Measurements from ENCODE around the gene SYAP1. TPM values are rescaled to one million over a fixed set of nuclear protein-coding genes. Genes with fewer than 3 reads are reported as not detected.

The SYAP1 gene
- total and polyA plus RNA-seq, 9 of the 15 experiments (the other 6 are each of a cell fraction or from before 2014, with no cell fraction given): 5.7 to 35.3 (median 27.6) TPM

DNA sequence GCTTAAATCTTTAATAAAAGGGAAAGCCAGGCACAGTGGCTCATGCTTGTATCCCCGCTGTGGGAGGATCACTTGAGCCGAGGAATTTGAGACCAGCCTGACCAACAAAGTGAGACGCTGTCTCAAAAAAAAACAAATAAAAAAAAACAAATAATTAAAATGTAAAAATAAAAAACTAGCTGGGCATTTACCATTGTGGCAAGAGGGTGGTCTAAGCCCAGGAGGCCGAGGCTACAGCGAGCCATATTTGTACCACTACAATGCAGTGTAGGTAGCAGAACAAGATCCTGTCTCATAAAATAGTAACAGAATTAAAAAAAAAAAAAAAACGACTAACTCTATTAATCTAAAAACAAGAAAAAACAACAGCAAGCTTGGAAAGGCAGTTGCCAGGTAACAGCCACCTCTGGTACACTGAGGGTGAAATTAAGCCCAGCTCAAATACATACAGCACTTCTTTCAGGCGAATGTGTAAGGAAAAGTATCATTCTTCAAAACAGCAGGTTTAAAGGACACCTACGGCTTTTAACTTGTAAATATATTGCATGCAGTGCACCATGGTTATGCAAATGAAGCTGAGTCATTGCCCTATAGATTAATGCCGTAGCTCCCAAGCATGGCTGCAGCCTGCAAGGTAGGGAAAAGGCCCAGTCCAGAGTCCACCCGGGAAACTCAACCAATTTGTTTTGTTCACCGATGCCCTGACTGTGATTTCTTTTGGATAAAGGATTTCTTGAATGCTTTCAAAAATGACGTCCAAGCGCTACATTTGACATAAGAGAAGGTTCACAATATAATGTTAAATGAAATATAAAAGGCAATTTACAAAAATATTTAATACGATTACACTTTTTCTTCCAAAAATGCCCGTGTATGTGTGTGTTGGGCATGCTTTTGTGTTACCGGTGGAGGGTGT, 52.3 kb downstream of the SYAP1 start (continued):
- TF ChIP-seq ZNF134 (CRISPR knock-in tag; conservative IDR thresholded peaks at IDR 0.05) (no peak), ATF7 (IDR thresholded peaks at IDR 0.05) (peak; percentile 55; the same call in 1 of the 2 replicates), TBP (optimal IDR thresholded peaks at IDR 0.05; ENCODE audit: low read depth, low read length) (peak; percentile 99), PML (IDR thresholded peaks at IDR 0.05; ENCODE audit: low read length) (peak; percentile 100), ZNF146 (CRISPR knock-in tag; IDR thresholded peaks at IDR 0.05; ENCODE audit: unreplicated experiment) (no peak), SMARCE1 (IDR thresholded peaks at IDR 0.05) (peak; percentile 34; the same call in 1 of the 2 replicates), PTBP1 (IDR thresholded peaks at IDR 0.05; ENCODE audit: low read depth, low read length) (0 out of 2 replicates have a peak, but pooled peaks have one; percentile 69), MAZ (CRISPR knock-in tag; conservative IDR thresholded peaks at IDR 0.05 in 1 of 2, IDR thresholded peaks at IDR 0.05 in 1 of 2) (0 out of 4 replicates have a peak, but pooled peaks have one; percentile 18 to 35), SMARCA4 (IDR thresholded peaks at IDR 0.05) (no peak; the same call in 1 of the 2 replicates), KDM5B (IDR thresholded peaks at IDR 0.05; ENCODE audit: insufficient replicate concordance, low read depth, low read length) (peak; percentile 99), CBX3 (IDR thresholded peaks at IDR 0.05; ENCODE audit: borderline replicate concordance in 1 of 2, low read length in 2 of 2) (no peak), KLF1 (tag; IDR thresholded peaks at IDR 0.05) (no peak)
- TF ChIP-seq, protein P1, sequence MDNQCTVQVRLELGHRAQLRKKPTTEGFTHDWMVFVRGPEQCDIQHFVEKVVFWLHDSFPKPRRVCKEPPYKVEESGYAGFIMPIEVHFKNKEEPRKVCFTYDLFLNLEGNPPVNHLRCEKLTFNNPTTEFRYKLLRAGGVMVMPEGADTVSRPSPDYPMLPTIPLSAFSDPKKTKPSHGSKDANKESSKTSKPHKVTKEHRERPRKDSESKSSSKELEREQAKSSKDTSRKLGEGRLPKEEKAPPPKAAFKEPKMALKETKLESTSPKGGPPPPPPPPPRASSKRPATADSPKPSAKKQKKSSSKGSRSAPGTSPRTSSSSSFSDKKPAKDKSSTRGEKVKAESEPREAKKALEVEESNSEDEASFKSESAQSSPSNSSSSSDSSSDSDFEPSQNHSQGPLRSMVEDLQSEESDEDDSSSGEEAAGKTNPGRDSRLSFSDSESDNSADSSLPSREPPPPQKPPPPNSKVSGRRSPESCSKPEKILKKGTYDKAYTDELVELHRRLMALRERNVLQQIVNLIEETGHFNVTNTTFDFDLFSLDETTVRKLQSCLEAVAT (IDR thresholded peaks at IDR 0.05): peak; percentile 78 to 84
- TF ChIP-seq, protein P2, sequence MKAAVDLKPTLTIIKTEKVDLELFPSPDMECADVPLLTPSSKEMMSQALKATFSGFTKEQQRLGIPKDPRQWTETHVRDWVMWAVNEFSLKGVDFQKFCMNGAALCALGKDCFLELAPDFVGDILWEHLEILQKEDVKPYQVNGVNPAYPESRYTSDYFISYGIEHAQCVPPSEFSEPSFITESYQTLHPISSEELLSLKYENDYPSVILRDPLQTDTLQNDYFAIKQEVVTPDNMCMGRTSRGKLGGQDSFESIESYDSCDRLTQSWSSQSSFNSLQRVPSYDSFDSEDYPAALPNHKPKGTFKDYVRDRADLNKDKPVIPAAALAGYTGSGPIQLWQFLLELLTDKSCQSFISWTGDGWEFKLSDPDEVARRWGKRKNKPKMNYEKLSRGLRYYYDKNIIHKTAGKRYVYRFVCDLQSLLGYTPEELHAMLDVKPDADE (conservative IDR thresholded peaks at IDR 0.05; ENCODE audit: control insufficient read depth, low read depth, low read length): peak; percentile 63; the same call in 1 of the 2 replicates
- TF ChIP-seq, protein P3, sequence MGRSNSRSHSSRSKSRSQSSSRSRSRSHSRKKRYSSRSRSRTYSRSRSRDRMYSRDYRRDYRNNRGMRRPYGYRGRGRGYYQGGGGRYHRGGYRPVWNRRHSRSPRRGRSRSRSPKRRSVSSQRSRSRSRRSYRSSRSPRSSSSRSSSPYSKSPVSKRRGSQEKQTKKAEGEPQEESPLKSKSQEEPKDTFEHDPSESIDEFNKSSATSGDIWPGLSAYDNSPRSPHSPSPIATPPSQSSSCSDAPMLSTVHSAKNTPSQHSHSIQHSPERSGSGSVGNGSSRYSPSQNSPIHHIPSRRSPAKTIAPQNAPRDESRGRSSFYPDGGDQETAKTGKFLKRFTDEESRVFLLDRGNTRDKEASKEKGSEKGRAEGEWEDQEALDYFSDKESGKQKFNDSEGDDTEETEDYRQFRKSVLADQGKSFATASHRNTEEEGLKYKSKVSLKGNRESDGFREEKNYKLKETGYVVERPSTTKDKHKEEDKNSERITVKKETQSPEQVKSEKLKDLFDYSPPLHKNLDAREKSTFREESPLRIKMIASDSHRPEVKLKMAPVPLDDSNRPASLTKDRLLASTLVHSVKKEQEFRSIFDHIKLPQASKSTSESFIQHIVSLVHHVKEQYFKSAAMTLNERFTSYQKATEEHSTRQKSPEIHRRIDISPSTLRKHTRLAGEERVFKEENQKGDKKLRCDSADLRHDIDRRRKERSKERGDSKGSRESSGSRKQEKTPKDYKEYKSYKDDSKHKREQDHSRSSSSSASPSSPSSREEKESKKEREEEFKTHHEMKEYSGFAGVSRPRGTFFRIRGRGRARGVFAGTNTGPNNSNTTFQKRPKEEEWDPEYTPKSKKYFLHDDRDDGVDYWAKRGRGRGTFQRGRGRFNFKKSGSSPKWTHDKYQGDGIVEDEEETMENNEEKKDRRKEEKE (IDR thresholded peaks at IDR 0.05; ENCODE audit: borderline replicate concordance in 1 of 2, control insufficient read depth in 1 of 2, low read depth in 2 of 2, low read length in 1 of 2): peak in 1 of 2 experiments; percentile 100; a peak in 2 of 4 replicates
- TF ChIP-seq, protein P4, sequence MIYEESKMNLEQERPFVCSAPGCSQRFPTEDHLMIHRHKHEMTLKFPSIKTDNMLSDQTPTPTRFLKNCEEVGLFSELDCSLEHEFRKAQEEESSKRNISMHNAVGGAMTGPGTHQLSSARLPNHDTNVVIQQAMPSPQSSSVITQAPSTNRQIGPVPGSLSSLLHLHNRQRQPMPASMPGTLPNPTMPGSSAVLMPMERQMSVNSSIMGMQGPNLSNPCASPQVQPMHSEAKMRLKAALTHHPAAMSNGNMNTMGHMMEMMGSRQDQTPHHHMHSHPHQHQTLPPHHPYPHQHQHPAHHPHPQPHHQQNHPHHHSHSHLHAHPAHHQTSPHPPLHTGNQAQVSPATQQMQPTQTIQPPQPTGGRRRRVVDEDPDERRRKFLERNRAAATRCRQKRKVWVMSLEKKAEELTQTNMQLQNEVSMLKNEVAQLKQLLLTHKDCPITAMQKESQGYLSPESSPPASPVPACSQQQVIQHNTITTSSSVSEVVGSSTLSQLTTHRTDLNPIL (CRISPR knock-in tag; IDR thresholded peaks at IDR 0.05): no peak

All from K562 (cell line).